Measurements from ENCODE around the gene ANO10. TPM values are rescaled to one million over a fixed set of nuclear protein-coding genes. Genes with fewer than 3 reads are reported as not detected.

The ANO10 gene
- total RNA-seq, 1 donor from 2014 or later: 32.8 TPM

DNA sequence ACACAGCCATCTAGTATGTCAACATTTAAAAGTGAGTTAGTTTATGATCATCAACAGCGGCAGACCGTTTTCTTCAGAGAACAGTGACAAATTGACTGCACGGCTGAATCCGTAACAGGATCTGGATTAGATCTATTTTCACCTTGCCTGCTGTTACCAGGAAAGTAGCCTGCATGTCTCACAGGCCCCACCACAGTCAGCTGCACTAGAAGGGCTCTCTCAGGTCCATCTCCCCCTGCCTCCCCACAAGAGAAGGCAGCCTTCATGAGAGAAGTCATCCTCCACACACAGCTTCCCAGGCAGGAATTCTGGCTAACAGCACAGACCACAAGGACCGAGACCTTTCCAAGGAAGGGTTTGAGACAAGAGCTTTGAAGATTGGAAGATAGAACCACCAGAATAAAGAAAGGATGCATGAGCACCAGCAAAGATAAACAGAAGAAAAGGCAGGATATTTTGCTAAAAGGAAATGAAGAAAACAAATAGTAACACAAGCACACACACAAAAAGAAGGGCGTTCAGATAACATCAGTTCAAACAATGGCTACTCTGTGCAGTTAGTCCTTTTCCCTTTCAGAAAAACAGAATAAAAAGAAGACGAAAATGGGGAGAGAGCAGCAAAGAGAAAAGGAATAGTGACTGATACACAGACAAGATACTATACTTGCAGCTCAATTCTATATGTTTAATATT lies 208.0 kb downstream of the ANO10 start:
- H3K4me3 Mint-ChIP-seq (ENCODE audit: unreplicated experiment): no peak overlapping the region
- no peak for DNase-seq (ENCODE audit: extremely low spot score, unreplicated experiment)
- H3K4me1 Mint-ChIP-seq (ENCODE audit: unreplicated experiment): peaks cover 10% of the 10 kb centered on the region
- no peak overlapping the region for H3K27ac Mint-ChIP-seq (ENCODE audit: unreplicated experiment)
- no peaks in the 10 kb centered on the region for H3K27me3 Mint-ChIP-seq (ENCODE audit: unreplicated experiment)
- no peaks in the 10 kb centered on the region for H3K9me3 Mint-ChIP-seq (ENCODE audit: unreplicated experiment)
- peaks cover under 1% of the 10 kb centered on the region for H3K36me3 Mint-ChIP-seq (ENCODE audit: unreplicated experiment)
- TF ChIP-seq, protein P1, sequence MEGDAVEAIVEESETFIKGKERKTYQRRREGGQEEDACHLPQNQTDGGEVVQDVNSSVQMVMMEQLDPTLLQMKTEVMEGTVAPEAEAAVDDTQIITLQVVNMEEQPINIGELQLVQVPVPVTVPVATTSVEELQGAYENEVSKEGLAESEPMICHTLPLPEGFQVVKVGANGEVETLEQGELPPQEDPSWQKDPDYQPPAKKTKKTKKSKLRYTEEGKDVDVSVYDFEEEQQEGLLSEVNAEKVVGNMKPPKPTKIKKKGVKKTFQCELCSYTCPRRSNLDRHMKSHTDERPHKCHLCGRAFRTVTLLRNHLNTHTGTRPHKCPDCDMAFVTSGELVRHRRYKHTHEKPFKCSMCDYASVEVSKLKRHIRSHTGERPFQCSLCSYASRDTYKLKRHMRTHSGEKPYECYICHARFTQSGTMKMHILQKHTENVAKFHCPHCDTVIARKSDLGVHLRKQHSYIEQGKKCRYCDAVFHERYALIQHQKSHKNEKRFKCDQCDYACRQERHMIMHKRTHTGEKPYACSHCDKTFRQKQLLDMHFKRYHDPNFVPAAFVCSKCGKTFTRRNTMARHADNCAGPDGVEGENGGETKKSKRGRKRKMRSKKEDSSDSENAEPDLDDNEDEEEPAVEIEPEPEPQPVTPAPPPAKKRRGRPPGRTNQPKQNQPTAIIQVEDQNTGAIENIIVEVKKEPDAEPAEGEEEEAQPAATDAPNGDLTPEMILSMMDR (IDR thresholded peaks at IDR 0.05): no peak

DNA sequence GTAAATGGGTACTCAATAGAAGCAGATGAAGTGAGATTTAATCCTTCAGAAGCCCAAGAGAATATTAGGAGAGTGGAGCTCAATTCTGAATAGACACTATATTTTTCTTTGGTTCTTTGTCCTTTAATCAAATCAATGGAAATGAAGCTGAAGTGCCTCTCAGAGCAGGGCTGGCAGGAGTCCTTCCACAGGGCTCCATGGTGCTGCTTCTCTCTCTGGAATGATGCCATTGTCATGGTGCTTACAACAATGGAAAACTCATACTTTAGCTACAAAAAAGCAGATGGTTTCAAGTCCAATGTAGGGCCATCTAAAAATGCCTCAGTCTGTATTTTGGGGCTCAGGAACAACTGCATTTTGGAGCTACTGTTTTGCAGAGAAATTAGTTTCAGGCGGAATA lies 210.4 kb downstream of the ANO10 start:
- no peak overlapping the region for H3K27ac Mint-ChIP-seq (ENCODE audit: unreplicated experiment)
- DNase-seq (ENCODE audit: extremely low spot score, unreplicated experiment): no peak
- H3K27me3 Mint-ChIP-seq (ENCODE audit: unreplicated experiment): no peaks in the 10 kb centered on the region
- H3K9me3 Mint-ChIP-seq (ENCODE audit: unreplicated experiment): no peaks in the 10 kb centered on the region
- TF ChIP-seq, protein P1 (IDR thresholded peaks at IDR 0.05): no peak
- no peak overlapping the region for H3K4me3 Mint-ChIP-seq (ENCODE audit: unreplicated experiment)
- H3K4me1 Mint-ChIP-seq (ENCODE audit: unreplicated experiment): peaks cover 10% of the 10 kb centered on the region
- no peaks in the 10 kb centered on the region for H3K36me3 Mint-ChIP-seq (ENCODE audit: unreplicated experiment)

DNA sequence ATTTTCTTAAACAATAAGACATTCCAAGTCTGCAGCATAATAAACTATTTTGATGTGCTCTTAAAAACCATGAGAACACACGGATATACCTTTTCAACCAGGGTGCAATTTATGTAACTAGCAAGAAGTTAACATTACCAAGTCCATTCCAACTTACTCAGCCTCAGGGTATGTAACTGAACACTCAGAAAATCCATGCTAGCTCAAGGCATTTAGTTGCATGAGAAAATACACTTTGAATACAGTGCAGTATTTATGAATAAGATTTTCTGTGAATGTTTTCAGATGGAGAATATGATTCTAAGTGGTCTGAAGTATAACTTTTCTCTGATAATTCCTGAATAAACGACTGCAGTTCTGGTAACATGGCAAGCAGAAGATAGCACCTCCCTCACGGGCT lies 211.2 kb downstream of the ANO10 start:
- no peak overlapping the region for H3K4me3 Mint-ChIP-seq (ENCODE audit: unreplicated experiment)
- H3K27ac Mint-ChIP-seq (ENCODE audit: unreplicated experiment): no peak overlapping the region
- H3K9me3 Mint-ChIP-seq (ENCODE audit: unreplicated experiment): no peaks in the 10 kb centered on the region
- H3K36me3 Mint-ChIP-seq (ENCODE audit: unreplicated experiment): no peaks in the 10 kb centered on the region
- H3K4me1 Mint-ChIP-seq (ENCODE audit: unreplicated experiment): peaks cover 10% of the 10 kb centered on the region
- DNase-seq (ENCODE audit: extremely low spot score, unreplicated experiment): no peak
- no peaks in the 10 kb centered on the region for H3K27me3 Mint-ChIP-seq (ENCODE audit: unreplicated experiment)
- TF ChIP-seq, protein P1 (IDR thresholded peaks at IDR 0.05): no peak

DNA sequence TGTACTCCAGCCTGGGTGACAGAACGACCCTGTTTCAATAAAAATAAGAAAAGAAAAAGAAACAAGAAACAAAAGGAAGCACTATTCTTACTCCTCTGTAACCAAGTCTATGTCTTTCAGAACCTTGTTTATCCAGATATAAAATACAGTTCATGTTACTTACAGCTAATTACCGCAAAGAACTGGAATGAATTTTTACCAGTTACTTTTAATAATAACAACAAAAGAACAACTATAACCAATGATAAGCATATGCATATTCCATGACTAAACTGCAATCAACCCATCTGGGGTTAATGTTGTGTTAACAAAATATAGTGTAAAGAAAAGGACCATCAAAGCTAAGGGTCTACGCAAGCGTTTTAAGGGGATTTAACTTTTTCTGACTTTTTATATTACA lies 212.3 kb downstream of the ANO10 start:
- no peaks in the 10 kb centered on the region for H3K27me3 Mint-ChIP-seq (ENCODE audit: unreplicated experiment)
- H3K4me1 Mint-ChIP-seq (ENCODE audit: unreplicated experiment): peaks cover 10% of the 10 kb centered on the region
- H3K27ac Mint-ChIP-seq (ENCODE audit: unreplicated experiment): no peak overlapping the region
- H3K36me3 Mint-ChIP-seq (ENCODE audit: unreplicated experiment): no peaks in the 10 kb centered on the region
- no peak overlapping the region for H3K4me3 Mint-ChIP-seq (ENCODE audit: unreplicated experiment)
- no peak for DNase-seq (ENCODE audit: extremely low spot score, unreplicated experiment)
- H3K9me3 Mint-ChIP-seq (ENCODE audit: unreplicated experiment): no peaks in the 10 kb centered on the region
- TF ChIP-seq, protein P1 (IDR thresholded peaks at IDR 0.05): no peak

DNA sequence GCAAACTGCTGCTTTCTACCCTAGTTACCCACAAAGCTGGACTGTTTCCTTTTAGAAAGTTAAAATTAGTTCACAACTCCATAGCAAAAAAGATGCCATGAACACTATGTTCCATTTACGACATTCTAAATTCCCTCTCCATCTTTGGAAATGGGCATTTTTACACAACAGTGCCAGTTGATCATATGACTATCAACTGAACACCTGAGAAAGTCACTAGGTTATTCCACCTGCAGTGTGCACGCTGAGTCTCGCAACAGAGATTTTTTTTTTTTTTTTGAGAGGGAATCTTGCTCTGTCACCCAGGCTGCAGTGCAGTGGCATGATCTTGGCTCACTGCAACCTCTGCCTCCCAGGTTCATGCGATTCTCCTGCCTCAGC lies 215.2 kb downstream of the ANO10 start:
- H3K4me3 Mint-ChIP-seq (ENCODE audit: unreplicated experiment): no peak overlapping the region
- no peak overlapping the region for H3K27ac Mint-ChIP-seq (ENCODE audit: unreplicated experiment)
- H3K9me3 Mint-ChIP-seq (ENCODE audit: unreplicated experiment): no peaks in the 10 kb centered on the region
- no peaks in the 10 kb centered on the region for H3K27me3 Mint-ChIP-seq (ENCODE audit: unreplicated experiment)
- H3K36me3 Mint-ChIP-seq (ENCODE audit: unreplicated experiment): no peaks in the 10 kb centered on the region
- peaks cover 31% of the 10 kb centered on the region for H3K4me1 Mint-ChIP-seq (ENCODE audit: unreplicated experiment)
- TF ChIP-seq, protein P1 (IDR thresholded peaks at IDR 0.05): no peak
- DNase-seq (ENCODE audit: extremely low spot score, unreplicated experiment): no peak
